ENCODE results near the gene RELA.

DNA sequence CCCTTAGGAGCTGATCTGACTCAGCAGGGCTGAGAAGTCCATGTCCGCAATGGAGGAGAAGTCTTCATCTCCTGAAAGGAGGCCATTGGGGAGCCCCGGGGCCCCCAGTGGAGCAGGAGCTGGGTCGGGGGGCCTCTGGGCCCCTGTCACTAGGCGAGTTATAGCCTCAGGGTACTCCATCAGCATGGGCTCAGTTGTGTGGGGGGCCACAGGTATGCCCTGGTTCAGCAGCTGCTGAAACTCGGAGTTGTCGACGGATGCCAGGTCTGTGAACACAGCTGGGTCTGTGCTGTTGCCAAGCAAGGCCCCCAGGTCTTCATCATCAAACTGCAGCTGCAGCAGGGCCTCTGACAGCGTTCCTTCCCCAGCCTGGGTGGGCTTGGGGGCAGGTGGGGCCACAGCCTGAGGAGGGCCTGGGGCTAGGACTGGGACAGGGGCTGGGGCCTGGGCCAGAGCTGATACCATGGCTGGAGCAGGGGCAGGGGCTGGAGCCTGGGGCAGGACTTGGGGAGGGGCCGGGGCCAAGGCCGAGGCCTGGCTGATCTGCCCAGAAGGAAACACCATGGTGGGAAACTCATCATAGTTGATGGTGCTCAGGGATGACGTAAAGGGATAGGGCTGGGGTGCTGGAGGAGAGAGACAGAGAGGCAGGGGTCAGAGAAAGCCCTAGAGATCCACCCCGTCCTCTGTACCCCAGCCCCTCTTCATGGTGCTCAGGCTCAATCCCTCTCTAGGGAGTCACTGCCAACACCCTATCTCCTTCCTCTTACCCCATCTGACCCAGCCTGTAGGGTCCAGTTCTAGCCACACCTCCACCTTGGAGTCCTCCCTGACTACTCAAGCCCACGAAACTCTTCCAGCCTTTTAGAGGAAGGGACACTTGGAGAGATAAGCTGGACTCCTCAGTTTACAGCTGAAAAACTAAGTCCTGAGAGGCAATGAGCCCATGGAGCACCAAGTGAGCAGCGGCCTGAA is 8.1 kb downstream of the RELA start:
- TF ChIP-seq CTCF (IDR thresholded peaks at IDR 0.05; ENCODE audit: insufficient read depth, low read depth, low read length) = no peak
- TF ChIP-seq EZH2 (IDR thresholded peaks at IDR 0.05; ENCODE audit: insufficient read depth, low read length) = no peak
